Measurements from ENCODE around the gene ATOH8.

GRCh38 chr2:85778646-85779379, 25.0 kb downstream of the ATOH8 start:
- TF ChIP-seq CTCF (IDR thresholded peaks at IDR 0.05) = no peak
- no peak for TF ChIP-seq POLR2A (IDR thresholded peaks at IDR 0.05)
- no peak for TF ChIP-seq POLR2AphosphoS5 (IDR thresholded peaks at IDR 0.05)

All from prostate gland (tissue), 2 donors.